IPS-18a (cell line): ENCODE measurements around the gene CEP164.

Experiments used
- H3K27ac ChIP-seq: one replicate; pipeline ENCODE4 v1.5.1; 2013; ENCODE audit warnings: low read length
- H3K27me3 ChIP-seq: one replicate; pipeline ENCODE4 v1.6.1; 2013; ENCODE audit warnings: mild to moderate bottlenecking, low read length; ENCODE audit not compliant: control insufficient read depth, insufficient read depth
- H3K36me3 ChIP-seq: one replicate; pipeline ENCODE4 v1.6.1; 2013; ENCODE audit warnings: low read depth, low read length; ENCODE audit not compliant: control insufficient read depth
- H3K4me1 ChIP-seq: one replicate; pipeline ENCODE4 v1.6.1; 2013; ENCODE audit warnings: low read depth, low read length; ENCODE audit not compliant: control insufficient read depth
- H3K4me3 ChIP-seq: one replicate; pipeline ENCODE4 v1.5.1; 2013; ENCODE audit warnings: low read length
- H3K9ac ChIP-seq: one replicate; pipeline ENCODE4 v1.6.1; 2013; ENCODE audit warnings: mild to moderate bottlenecking, low read length, moderate library complexity
- H3K9me3 ChIP-seq: one replicate; pipeline ENCODE4 v1.6.1; 2013; ENCODE audit warnings: low read depth, low read length; ENCODE audit not compliant: control insufficient read depth

The CEP164 gene

DNA sequence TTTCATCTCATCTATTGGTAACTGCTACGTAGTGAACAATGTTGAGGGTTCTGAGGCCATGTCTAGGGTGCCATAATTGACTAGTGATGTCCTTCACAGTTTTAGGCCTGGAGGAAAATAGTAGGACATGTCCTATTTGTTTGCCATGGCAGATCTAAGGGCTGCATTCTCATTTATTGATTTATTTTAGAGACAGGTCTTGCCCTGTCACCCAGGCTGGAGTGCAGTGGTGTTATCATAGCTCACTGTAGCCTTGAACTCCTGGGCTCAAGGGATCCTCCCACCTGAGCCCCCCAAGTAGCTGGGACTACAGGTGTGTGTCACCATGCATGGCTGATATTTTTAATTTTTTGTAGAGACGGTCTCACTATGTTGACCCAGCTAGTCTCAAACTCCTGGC, 5.2 kb downstream of the CEP164 start:
- H3K36me3 ChIP-seq = no peaks in the 10 kb centered on the region
- no peaks in the 10 kb centered on the region for H3K9me3 ChIP-seq
- no peaks in the 10 kb centered on the region for H3K27me3 ChIP-seq
- no peak overlapping the region for H3K27ac ChIP-seq
- H3K9ac ChIP-seq = no peak overlapping the region
- H3K4me3 ChIP-seq = no peak overlapping the region
- H3K4me1 ChIP-seq = peaks cover 3% of the 10 kb centered on the region

DNA sequence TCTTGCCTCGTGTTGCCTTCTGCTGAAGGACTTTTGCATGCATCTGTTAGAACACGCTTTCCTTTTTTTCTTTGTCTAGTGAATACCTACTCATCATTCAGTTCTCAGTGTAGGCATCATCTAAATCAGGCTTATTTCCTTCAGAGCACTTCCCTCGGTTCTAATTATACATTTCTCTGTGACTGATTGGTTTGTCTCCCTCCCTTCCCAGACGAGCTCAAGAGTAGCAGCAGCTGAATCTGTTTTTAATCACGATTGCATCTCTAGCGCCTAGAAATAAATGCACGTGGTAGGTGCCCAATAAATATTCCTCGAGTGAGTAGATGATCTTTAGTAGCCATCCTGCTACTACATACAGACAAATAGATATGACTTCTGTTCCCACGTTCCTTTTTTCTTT, 6.3 kb downstream of the CEP164 start:
- H3K4me3 ChIP-seq = no peak overlapping the region

DNA sequence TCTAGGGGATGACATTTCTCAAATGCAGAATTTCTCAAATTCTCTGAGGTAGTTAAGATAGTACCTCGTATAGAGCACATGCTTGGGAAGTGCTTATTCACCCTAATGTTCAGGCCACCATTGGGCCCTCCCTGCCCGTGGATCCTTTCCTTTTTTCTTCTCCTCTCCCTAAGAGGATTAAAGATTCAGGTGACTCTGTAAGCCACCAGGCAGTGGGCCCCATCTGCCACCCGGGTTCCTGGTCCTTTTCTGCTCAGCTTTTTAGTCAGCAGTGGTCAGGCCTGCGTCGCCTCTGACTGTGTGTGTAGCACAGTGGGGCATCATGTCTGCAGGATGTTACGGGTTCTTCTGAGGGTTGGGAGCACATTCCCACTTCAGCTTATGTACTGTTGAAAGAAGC, 7.2 kb downstream of the CEP164 start:
- Histone ChIP-seq H3K4me3 (no peak overlapping the region), H3K4me1 (no peaks in the 10 kb centered on the region), H3K27me3 (no peaks in the 10 kb centered on the region), H3K36me3 (peaks cover 9% of the 10 kb centered on the region), H3K27ac (no peak overlapping the region), H3K9me3 (no peaks in the 10 kb centered on the region), H3K9ac (no peak overlapping the region)

More for the DNA sequence above, 6.3 kb downstream of the CEP164 start:
- no peaks in the 10 kb centered on the region for H3K4me1 ChIP-seq
- peaks cover 5% of the 10 kb centered on the region for H3K36me3 ChIP-seq
- no peak overlapping the region for H3K9ac ChIP-seq
- H3K27ac ChIP-seq = no peak overlapping the region
- no peaks in the 10 kb centered on the region for H3K9me3 ChIP-seq
- no peaks in the 10 kb centered on the region for H3K27me3 ChIP-seq

DNA sequence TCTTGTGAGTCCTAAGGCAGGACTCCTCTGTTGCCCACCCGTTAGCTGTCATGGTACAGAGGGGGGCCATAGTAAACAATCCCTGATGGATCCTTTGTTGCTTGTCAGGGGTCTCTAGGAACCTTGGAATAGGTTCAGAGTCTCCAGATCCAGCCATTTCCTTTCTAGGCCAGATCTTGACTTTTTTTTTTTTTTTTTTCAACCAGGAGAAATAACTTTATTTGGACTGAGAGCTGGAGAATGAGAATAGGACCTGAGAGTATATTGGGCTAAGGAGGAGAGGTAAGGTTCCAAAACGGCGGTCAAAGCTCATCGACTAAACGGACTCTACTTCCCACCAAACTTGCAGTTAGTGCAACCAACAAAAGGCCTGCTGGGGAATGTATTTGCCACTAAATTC, 7.7 kb downstream of the CEP164 start:
- Histone ChIP-seq H3K27ac (no peak overlapping the region), H3K9ac (no peak overlapping the region), H3K27me3 (no peaks in the 10 kb centered on the region), H3K4me3 (no peak overlapping the region), H3K36me3 (peaks cover 9% of the 10 kb centered on the region), H3K9me3 (no peaks in the 10 kb centered on the region), H3K4me1 (no peaks in the 10 kb centered on the region)

DNA sequence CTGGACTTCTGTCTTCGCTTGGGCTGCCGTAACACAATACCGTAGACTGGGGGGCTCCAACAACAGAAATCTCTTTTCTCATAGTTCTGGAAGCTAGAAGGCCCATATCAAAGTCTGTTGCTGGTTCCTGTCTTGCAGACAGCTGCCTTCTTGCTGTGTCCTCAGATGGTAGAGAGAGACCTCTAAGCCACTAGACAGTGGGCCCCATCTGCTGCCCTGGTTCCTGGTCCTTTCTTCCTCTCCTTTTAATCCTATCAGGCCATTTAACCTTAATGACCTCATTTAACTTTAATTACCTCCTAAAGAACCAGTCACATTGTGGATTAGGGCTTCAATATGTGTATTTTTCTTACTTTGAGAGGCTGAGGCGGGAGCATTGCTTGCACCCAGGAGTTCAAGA, 9.4 kb downstream of the CEP164 start:
- no peak overlapping the region for H3K9ac ChIP-seq
- H3K27me3 ChIP-seq = no peaks in the 10 kb centered on the region
- no peak overlapping the region for H3K4me3 ChIP-seq
- no peak overlapping the region for H3K27ac ChIP-seq
- H3K36me3 ChIP-seq = peaks cover 9% of the 10 kb centered on the region
- no peaks in the 10 kb centered on the region for H3K9me3 ChIP-seq
- no peaks in the 10 kb centered on the region for H3K4me1 ChIP-seq

DNA sequence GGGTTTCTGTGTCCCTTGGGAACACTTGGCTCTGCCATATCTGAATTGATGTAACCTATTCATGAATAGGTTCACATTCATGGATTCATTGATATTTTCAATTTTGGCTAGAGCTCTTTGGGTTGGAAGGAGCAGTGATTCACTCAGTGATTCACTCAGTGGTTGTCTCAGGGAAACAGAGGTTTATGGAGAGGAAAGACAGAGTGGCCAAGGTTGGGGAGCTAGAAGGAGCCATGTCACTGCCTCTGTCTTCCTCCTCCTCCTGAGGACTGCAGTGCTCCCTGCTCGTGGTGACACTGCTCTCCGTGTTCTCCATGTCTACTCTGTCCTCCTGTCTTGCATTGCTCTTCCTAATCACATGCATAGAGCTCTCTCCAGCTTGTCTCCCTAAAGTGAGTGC, 17.4 kb downstream of the CEP164 start:
- H3K4me3 ChIP-seq = no peak overlapping the region
- peaks cover 4% of the 10 kb centered on the region for H3K36me3 ChIP-seq
- no peaks in the 10 kb centered on the region for H3K27me3 ChIP-seq
- H3K9ac ChIP-seq = no peak overlapping the region
- H3K4me1 ChIP-seq = no peaks in the 10 kb centered on the region
- H3K27ac ChIP-seq = no peak overlapping the region
- H3K9me3 ChIP-seq = no peaks in the 10 kb centered on the region

DNA sequence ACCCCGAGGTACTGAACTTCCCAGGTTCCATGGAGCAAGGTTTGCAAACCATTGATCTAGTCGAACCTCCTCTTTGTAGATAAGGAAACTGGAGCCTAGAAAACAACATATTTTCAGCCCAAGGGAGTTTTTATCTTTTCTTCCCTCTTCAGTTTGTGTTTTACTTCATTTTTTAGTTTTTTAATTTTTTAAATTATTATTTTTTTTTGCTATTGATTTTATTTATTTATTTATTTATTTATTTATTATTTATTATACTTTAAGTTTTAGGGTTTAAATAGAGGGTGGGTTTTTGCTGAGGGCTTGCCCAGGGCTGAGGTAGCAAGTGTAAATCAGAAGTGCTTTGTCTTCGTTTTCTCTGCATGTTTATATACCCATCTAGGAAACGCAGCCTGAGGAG, 26.9 kb downstream of the CEP164 start:
- no peak overlapping the region for H3K9ac ChIP-seq
- H3K4me3 ChIP-seq = no peak overlapping the region
- no peaks in the 10 kb centered on the region for H3K4me1 ChIP-seq
- no peak overlapping the region for H3K27ac ChIP-seq
- peaks cover 6% of the 10 kb centered on the region for H3K36me3 ChIP-seq
- no peaks in the 10 kb centered on the region for H3K9me3 ChIP-seq
- H3K27me3 ChIP-seq = no peaks in the 10 kb centered on the region

DNA sequence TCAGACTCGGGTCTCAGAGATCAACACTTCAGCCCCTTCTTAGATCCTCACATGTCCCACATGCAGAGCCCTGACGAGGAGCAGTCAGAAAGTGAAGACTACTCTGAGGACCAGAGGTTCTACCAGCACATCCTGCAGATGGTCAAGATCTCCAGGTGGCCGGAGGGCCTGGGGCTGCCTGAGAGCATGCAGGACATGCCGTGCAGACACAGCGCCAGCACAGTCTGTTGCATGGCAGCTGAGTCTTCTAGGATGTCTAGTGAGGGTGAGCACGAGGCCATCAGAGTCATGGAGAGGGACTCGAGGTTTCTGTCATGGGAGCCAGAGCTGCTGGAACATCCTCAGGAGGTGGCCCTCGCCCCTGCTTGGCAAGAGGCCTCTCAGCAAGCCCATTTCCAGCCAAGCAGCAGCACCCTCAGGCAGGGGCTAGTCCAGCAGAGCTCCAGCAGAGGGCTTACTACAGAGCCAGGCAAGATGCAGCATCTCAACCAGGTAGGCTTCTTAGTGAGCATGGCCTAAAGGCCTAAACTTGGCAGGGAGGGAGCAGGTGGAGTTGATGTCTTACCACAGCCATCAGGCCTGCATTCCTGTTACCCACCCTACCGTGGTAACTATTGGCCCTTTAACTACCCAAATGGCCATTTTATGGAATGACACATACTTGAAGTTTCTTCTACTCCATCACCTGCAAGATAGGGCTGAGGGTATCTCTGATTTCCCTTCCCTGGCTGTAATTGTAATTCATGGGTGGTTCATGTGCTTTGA, 28.7 kb downstream of the CEP164 start:
- no peak overlapping the region for H3K4me3 ChIP-seq
- H3K4me1 ChIP-seq = no peaks in the 10 kb centered on the region
- H3K27me3 ChIP-seq = no peaks in the 10 kb centered on the region
- no peaks in the 10 kb centered on the region for H3K9me3 ChIP-seq
- H3K36me3 ChIP-seq = peaks cover 6% of the 10 kb centered on the region
- no peak overlapping the region for H3K27ac ChIP-seq
- H3K9ac ChIP-seq = no peak overlapping the region

DNA sequence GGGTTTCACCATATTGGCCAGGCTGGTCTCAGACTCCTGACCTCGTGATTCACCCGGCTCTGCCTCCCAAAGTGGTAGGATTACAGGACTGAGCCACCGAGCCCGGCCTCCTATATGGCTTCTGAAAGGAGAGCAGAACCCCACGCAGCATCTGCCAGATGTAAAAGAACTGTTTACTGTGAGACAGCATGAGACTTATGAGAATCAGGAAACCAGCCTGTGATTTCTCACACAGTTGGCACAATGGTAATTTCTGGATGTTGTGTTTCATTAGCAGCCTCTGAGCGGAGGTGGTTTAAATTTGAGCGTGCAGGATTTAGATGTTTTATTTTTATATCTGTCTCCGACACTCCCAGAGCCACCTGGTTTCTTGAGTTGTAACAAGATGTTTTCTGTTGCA, 33.8 kb downstream of the CEP164 start:
- Histone ChIP-seq H3K9ac (no peak overlapping the region), H3K4me1 (no peaks in the 10 kb centered on the region), H3K9me3 (no peaks in the 10 kb centered on the region), H3K4me3 (no peak overlapping the region), H3K27me3 (no peaks in the 10 kb centered on the region), H3K27ac (no peak overlapping the region), H3K36me3 (peaks cover 15% of the 10 kb centered on the region)

DNA sequence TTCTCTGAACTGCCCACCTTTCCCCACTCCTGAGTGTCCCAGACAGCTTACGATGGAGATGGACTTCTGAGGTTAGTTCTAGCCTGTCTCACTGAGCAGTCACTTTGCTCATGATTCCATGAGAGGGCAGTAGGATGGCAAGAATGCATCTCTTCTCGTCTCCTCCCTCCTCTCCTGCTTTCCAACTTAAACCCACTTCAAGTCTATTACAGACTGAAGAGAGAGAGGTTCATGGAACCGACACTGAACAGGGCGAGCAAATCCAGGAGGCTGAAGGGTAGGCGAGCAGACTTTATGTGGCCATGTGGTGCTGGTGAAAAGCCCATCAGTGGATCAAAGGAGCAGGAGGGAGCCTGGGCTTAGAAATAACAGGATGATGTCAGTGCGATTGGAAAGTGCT, 38.6 kb downstream of the CEP164 start:
- H3K9me3 ChIP-seq = no peaks in the 10 kb centered on the region
- H3K27ac ChIP-seq = no peak overlapping the region
- no peaks in the 10 kb centered on the region for H3K4me1 ChIP-seq
- no peak overlapping the region for H3K4me3 ChIP-seq
- no peaks in the 10 kb centered on the region for H3K27me3 ChIP-seq
- peaks cover 15% of the 10 kb centered on the region for H3K36me3 ChIP-seq
- H3K9ac ChIP-seq = no peak overlapping the region

DNA sequence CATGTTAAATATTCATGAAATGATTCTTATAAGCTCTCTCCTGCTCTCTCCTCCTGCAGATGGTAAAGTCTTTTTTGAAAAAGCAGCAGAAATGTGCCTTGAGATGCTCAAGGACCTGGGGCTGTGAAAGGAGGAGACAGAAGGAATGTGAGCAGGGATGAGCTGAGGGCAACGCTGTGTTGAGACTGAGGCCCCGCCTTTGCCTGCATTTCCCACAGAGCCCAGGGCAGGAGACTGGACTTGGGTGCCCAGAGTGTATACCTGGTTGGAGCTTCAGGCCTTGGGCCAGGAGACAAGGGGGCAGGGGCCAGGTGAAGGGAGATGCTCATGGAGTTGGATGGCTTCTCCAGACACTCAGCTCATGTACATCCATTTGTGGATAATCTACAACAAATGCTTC, 39.2 kb downstream of the CEP164 start:
- no peaks in the 10 kb centered on the region for H3K9me3 ChIP-seq
- peaks cover 13% of the 10 kb centered on the region for H3K36me3 ChIP-seq
- H3K9ac ChIP-seq = no peak overlapping the region
- no peak overlapping the region for H3K4me3 ChIP-seq
- H3K27me3 ChIP-seq = no peaks in the 10 kb centered on the region
- H3K4me1 ChIP-seq = no peaks in the 10 kb centered on the region
- no peak overlapping the region for H3K27ac ChIP-seq

DNA sequence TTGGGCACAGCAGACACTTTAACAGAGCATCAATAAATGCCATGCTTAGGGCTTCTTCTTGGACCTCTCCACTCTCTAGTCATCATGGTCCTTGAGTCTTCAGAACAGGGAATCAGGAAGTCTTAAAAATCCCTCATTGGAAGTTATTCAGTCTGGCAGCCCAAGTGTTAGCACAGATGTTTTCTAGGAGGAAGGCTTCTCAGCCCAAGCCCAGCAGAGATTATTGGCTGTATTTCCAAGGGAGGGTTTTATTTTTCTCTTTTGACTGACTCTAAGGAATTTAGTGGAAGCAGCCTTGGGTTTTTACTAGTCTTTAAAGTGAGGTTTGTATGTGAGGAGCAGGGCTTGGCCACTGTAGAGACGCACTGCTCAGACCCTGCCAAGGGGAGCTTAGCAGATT, 41.9 kb downstream of the CEP164 start:
- peaks cover 4% of the 10 kb centered on the region for H3K36me3 ChIP-seq

More for the DNA sequence above, 41.9 kb downstream of the CEP164 start:
- Histone ChIP-seq H3K4me1 (no peaks in the 10 kb centered on the region), H3K4me3 (no peak overlapping the region), H3K9me3 (no peaks in the 10 kb centered on the region), H3K9ac (no peak overlapping the region), H3K27me3 (no peaks in the 10 kb centered on the region), H3K27ac (no peak overlapping the region)
